Astrocyte (in vitro differentiated cells and primary cell): Measurements from ENCODE around the gene TGM2. TPM values are rescaled to one million over a fixed set of nuclear protein-coding genes. Genes with fewer than 3 reads are reported as not detected.

Experiments
- DNase-seq: peaks from one replicate; pipeline ENCODE4 v3.0.0-alpha.2; 2010; ENCODE audit warnings: low read depth
- FAIRE-seq: peaks from 2 replicates; lab custom pipeline; 2011; peaks lifted over from hg19 to GRCh38; lab: Jason Lieb, UNC
- H2AFZ ChIP-seq: 2 replicates; pipeline ENCODE4 v1.6.0; 2012; ENCODE audit warnings: low read depth, low read length, inconsistent platforms
- H3K27ac ChIP-seq: 2 replicates; pipeline ENCODE4 v1.5.1; 2011; ENCODE audit warnings: low read depth, low read length, inconsistent platforms
- H3K27me3 ChIP-seq: 2 replicates; pipeline ENCODE4 v1.6.0; 2011; ENCODE audit warnings: low read length, inconsistent platforms; ENCODE audit not compliant: insufficient read depth
- H3K36me3 ChIP-seq: 2 replicates; pipeline ENCODE4 v1.5.1; 2011; ENCODE audit warnings: low read length, inconsistent platforms; ENCODE audit not compliant: insufficient read depth
- H3K4me1 ChIP-seq: 2 replicates; pipeline ENCODE4 v1.5.1; 2011; ENCODE audit warnings: low read length, inconsistent platforms; ENCODE audit not compliant: insufficient read depth
- H3K4me2 ChIP-seq: 2 replicates; pipeline ENCODE4 v1.6.0; 2012; ENCODE audit warnings: low read length, inconsistent platforms
- H3K4me3 ChIP-seq: 2 replicates; pipeline ENCODE4 v1.5.1; 2011; ENCODE audit warnings: low read depth, mild to moderate bottlenecking, low read length, inconsistent platforms; ENCODE audit not compliant: insufficient read depth
- H3K79me2 ChIP-seq: 2 replicates; pipeline ENCODE4 v1.6.0; 2012; ENCODE audit warnings: mild to moderate bottlenecking, low read length, inconsistent platforms; ENCODE audit not compliant: insufficient read depth
- H3K9ac ChIP-seq: 2 replicates; pipeline ENCODE4 v1.6.0; 2012; ENCODE audit warnings: mild to moderate bottlenecking, low read length, inconsistent platforms
- H3K9me3 ChIP-seq: 2 replicates; pipeline ENCODE4 v1.5.1; 2012; ENCODE audit warnings: low read depth, mild to moderate bottlenecking, low read length, inconsistent platforms; ENCODE audit not compliant: insufficient read depth
- H4K20me1 ChIP-seq: 2 replicates; pipeline ENCODE4 v1.6.0; 2012; ENCODE audit warnings: low read length, inconsistent platforms; ENCODE audit not compliant: insufficient read depth
- H3K27ac Mint-ChIP-seq: one replicate; pipeline ENCODE4 v1.8.0; 2021; ENCODE audit warnings: mild to moderate bottlenecking, mixed read lengths; ENCODE audit not compliant: unreplicated experiment
- H3K27me3 Mint-ChIP-seq: one replicate; pipeline ENCODE4 v1.8.0; 2021; ENCODE audit warnings: low read depth, mixed read lengths; ENCODE audit not compliant: unreplicated experiment
- H3K36me3 Mint-ChIP-seq: one replicate; pipeline ENCODE4 v1.8.0; 2021; ENCODE audit warnings: low read depth, mixed read lengths; ENCODE audit not compliant: unreplicated experiment
- H3K4me1 Mint-ChIP-seq: one replicate; pipeline ENCODE4 v1.8.0; 2021; ENCODE audit warnings: low read depth, mixed read lengths; ENCODE audit not compliant: unreplicated experiment
- H3K4me3 Mint-ChIP-seq: one replicate; pipeline ENCODE4 v1.8.0; 2021; ENCODE audit warnings: mild to moderate bottlenecking, moderate library complexity, mixed read lengths; ENCODE audit not compliant: unreplicated experiment
- H3K9me3 Mint-ChIP-seq: one replicate; pipeline ENCODE4 v1.8.0; 2021; ENCODE audit warnings: mild to moderate bottlenecking, mixed read lengths; ENCODE audit not compliant: unreplicated experiment
- CTCF ChIP-seq: IDR thresholded peaks from 2 replicates; pipeline ENCODE4 v1.5.1; 2011; ENCODE audit warnings: low read depth, mild to moderate bottlenecking, inconsistent platforms, low read length, moderate library complexity; ENCODE audit not compliant: insufficient read depth
- EZH2 ChIP-seq: IDR thresholded peaks from 2 replicates; pipeline ENCODE4 v1.6.1; 2012; ENCODE audit warnings: mild to moderate bottlenecking, low read length, inconsistent platforms; ENCODE audit not compliant: insufficient read depth
- total RNA-seq: library from RNA; stranded (reverse); gene quantifications from 2 replicates; pipeline ENCODE4 v1.2.1, GENCODE V29; 2021

The TGM2 gene
- total RNA-seq, 1 donor from 2014 or later, result 98.9 TPM

DNA sequence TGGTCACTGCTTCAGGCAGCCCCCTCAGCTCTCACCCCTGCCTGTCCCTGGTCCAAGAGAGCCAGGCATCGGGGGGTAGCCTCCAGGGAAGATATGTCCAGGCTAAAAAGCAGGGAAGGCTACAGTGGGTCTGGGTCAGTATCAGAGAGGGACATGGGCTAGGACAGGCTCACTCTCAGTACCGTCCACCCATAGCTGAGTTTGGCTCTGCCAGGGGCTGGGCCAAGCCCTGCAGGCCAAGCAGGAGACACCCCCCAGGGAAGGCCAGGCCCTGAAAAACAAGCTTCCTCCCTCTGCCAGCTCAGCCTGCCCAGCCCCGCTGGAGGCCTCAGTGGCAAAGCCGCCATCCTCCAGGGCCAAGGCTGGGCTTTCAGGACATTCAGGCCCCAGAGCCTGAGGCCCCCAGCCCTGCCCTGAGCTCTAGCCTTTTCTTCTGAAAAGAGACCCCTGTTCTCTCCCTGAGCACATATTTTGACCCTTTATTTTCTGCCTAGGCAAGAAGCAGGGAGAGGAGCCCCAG lies 28.6 kb upstream of the TGM2 start:
- Histone ChIP-seq H3K9me3 (no peaks in the 10 kb centered on the region), H3K36me3 (no peaks in the 10 kb centered on the region), H3K9ac (no peak overlapping the region), H3K27ac (no peak overlapping the region), H3K27me3 (no peaks in the 10 kb centered on the region), H4K20me1 (no peaks in the 10 kb centered on the region), H3K4me2 (no peak overlapping the region), H3K4me3 (no peak overlapping the region), H2AFZ (no peak overlapping the region), H3K79me2 (no peaks in the 10 kb centered on the region), H3K4me1 (peaks cover 8% of the 10 kb centered on the region)
- Mint-ChIP-seq H3K4me1 (peaks cover 18% of the 10 kb centered on the region), H3K27me3 (peaks cover 16% of the 10 kb centered on the region), H3K9me3 (peaks cover 5% of the 10 kb centered on the region), H3K36me3 (no peaks in the 10 kb centered on the region), H3K4me3 (no peak overlapping the region), H3K27ac (no peak overlapping the region)
- DNase-seq (no peak), FAIRE-seq (no peak)
- TF ChIP-seq EZH2, result no peak

DNA sequence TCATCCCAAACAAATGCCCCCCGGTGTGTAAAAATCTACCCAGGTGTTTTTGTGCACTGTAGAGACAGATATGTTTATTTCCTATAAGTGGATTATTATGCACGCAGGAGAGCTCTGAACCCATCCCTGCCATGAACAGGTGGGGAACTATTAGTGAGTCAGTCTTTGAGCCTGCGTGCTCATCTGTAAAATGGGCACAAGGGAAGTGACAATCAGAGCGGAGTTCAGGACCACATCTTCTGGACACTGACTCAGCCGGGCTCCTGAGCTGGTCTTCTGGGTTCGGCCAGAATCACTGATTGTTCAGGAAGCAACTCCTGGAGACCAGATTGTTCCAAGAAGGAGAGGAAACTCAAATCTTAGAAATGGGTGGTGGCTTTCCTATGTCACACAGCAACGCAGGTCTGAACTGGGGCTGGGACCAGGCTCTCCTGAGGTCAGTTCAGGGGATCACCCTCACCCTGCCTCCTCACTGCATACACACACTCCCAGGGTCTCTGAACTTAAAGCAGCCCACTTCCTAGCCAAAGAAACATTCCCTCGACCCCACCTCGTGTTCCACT lies 27.3 kb upstream of the TGM2 start:
- Histone ChIP-seq H3K27me3 (no peaks in the 10 kb centered on the region), H3K79me2 (no peaks in the 10 kb centered on the region), H4K20me1 (no peaks in the 10 kb centered on the region), H3K9me3 (no peaks in the 10 kb centered on the region), H2AFZ (no peak overlapping the region), H3K4me2 (no peak overlapping the region), H3K27ac (no peak overlapping the region), H3K4me1 (peaks cover 6% of the 10 kb centered on the region), H3K36me3 (no peaks in the 10 kb centered on the region), H3K4me3 (no peak overlapping the region), H3K9ac (no peak overlapping the region)
- Mint-ChIP-seq H3K4me1 (peaks cover 16% of the 10 kb centered on the region), H3K4me3 (no peak overlapping the region), H3K27ac (no peak overlapping the region), H3K27me3 (peaks cover 16% of the 10 kb centered on the region), H3K36me3 (no peaks in the 10 kb centered on the region), H3K9me3 (peaks cover 5% of the 10 kb centered on the region)
- FAIRE-seq (no peak), DNase-seq (no peak)
- TF ChIP-seq EZH2 (no peak), CTCF (no peak)

DNA sequence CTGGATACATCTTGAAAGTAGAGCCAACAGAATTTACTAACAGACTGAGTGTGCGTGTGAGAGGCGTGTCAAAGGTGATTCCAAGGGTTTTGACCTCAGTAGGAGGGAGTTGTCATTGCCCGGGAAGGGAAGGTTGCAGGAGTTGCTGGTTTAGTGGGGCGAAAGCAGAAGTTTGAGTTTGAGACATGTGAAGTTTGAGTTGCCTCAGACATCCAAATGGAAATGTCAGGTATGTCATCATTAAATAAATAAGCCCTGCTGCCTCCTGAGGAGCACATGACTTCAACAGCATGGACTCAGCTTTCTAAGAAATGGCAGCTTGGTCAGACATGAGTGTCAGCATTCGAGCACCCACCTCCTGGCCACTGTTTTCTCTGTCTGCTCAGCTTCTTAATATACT lies 26.6 kb upstream of the TGM2 start:
- H2AFZ ChIP-seq, result peak overlapping the region; percentile 3
- Mint-ChIP-seq H3K4me1 (peaks cover 16% of the 10 kb centered on the region), H3K4me3 (no peak overlapping the region), H3K27ac (no peak overlapping the region), H3K9me3 (peaks cover 5% of the 10 kb centered on the region), H3K36me3 (no peaks in the 10 kb centered on the region), H3K27me3 (peaks cover 16% of the 10 kb centered on the region)
- no peaks in the 10 kb centered on the region for H3K27me3 ChIP-seq
- H3K9me3 ChIP-seq, result no peaks in the 10 kb centered on the region
- H3K79me2 ChIP-seq, result no peaks in the 10 kb centered on the region
- no peak overlapping the region for H3K4me2 ChIP-seq
- no peak for TF ChIP-seq EZH2
- TF ChIP-seq CTCF, result no peak
- H4K20me1 ChIP-seq, result no peaks in the 10 kb centered on the region
- no peak for DNase-seq
- H3K27ac ChIP-seq, result no peak overlapping the region
- no peak overlapping the region for H3K4me3 ChIP-seq
- H3K4me1 ChIP-seq, result peaks cover 12% of the 10 kb centered on the region
- H3K9ac ChIP-seq, result no peak overlapping the region
- no peak for FAIRE-seq
- H3K36me3 ChIP-seq, result no peaks in the 10 kb centered on the region
